Fibroblast of skin of scalp (primary cell): ENCODE data around the gene COX4I2. TPM values are rescaled to one million over a fixed set of nuclear protein-coding genes. Genes with fewer than 3 reads are reported as not detected.
"Not testable (repeated sequence)": the region's sequence is repeated elsewhere in the genome, so short reads cannot be mapped to it uniquely, and the experiment has no call there.

Experiments used
- DNase-seq: peaks from one replicate; pipeline ENCODE4 v3.0.0-alpha.2; 2013
- polyA plus RNA-seq, 2 experiments: library from polyadenylated mRNA; unstranded; fragments of 120-200 nt; gene quantifications; one replicate each; pipeline ENCODE4 v1.2.1, GENCODE V29; 2013; ENCODE audit not compliant: insufficient read length in 2 of 2

The COX4I2 gene
- polyA plus RNA-seq (2013, experiment 1 of 2; ENCODE audit: insufficient read length) = 0.23 TPM
- 1.1 TPM for polyA plus RNA-seq (2013, experiment 2 of 2; ENCODE audit: insufficient read length)

GRCh38 chr20:31637660-31638059 is at the start of gene COX4I2:
TSS of gene COX4I2 (plus strand) at chr20:31637912. CDS start at chr20:31639018, 1,106 bp downstream.
- DNase-seq = no peak

GRCh38 chr20:31590717-31591225 is 46.9 kb upstream of the COX4I2 start:
- DNase-seq = no peak

- DNase-seq = peak; percentile 59
Measured at GRCh38 chr20:31593221-31594001, 44.3 kb upstream of the COX4I2 start.

- no peak for DNase-seq
Measured at GRCh38 chr20:31594002-31594557, 43.6 kb upstream of the COX4I2 start.

- no peak for DNase-seq
Measured at GRCh38 chr20:31594558-31595379, 42.9 kb upstream of the COX4I2 start.

GRCh38 chr20:31595380-31595653 is 42.4 kb upstream of the COX4I2 start:
- no peak for DNase-seq

- DNase-seq = peak; percentile 88
Measured at GRCh38 chr20:31595654-31596411, 41.9 kb upstream of the COX4I2 start.

GRCh38 chr20:31596412-31596715 is 41.3 kb upstream of the COX4I2 start:
- DNase-seq = not testable (repeated sequence)

GRCh38 chr20:31596831-31597480 is 40.8 kb upstream of the COX4I2 start:
- DNase-seq = no peak

GRCh38 chr20:31597481-31597855 is 40.2 kb upstream of the COX4I2 start:
- DNase-seq = no peak

GRCh38 chr20:31602431-31602778 is 35.3 kb upstream of the COX4I2 start:
- DNase-seq = no peak

GRCh38 chr20:31602779-31603441 is 34.8 kb upstream of the COX4I2 start:
- DNase-seq = peak; percentile 54

GRCh38 chr20:31603822-31604566 is 33.7 kb upstream of the COX4I2 start:
- peak; percentile 94 for DNase-seq

GRCh38 chr20:31604567-31605030 is 33.1 kb upstream of the COX4I2 start:
- no peak for DNase-seq

- DNase-seq = peak; percentile 95
Measured at GRCh38 chr20:31605031-31605901, 32.4 kb upstream of the COX4I2 start, which contains the start of gene ID1. TSS of gene ID1 (plus strand) at chr20:31605289. CDS start at chr20:31605388, 99 bp downstream.

- no peak for DNase-seq
Measured at GRCh38 chr20:31605902-31606803, 31.6 kb upstream of the COX4I2 start.

- peak; percentile 64 for DNase-seq
Measured at GRCh38 chr20:31606804-31607639, 30.7 kb upstream of the COX4I2 start.
